Endothelial cell of umbilical vein (primary cell): ENCODE results near the gene MOCS1. TPM values are rescaled to one million over a fixed set of nuclear protein-coding genes. Genes with fewer than 3 reads are reported as not detected.

Source experiments
- BruUV-seq: library from RNA; stranded (reverse); fragments of 400-500 nt; replicated peaks from 2 replicates; lab custom pipeline; 2021; lab: Mats Ljungman, UMichigan
- CTCF ChIA-PET: fragments of 300-600, 350-600 bp; sonication (Branson Sonifier 250); formaldehyde crosslinking; loops from one replicate; lab custom pipeline; 2021; ENCODE audit warnings: antibody characterized with exemption, inconsistent platforms; lab: Charles Lee
- POLR2A ChIA-PET: fragments of 300-600, 350-600 bp; sonication (Branson Sonifier 250); formaldehyde crosslinking; loops from one replicate; lab custom pipeline; 2021; ENCODE audit warnings: antibody characterized with exemption, inconsistent platforms; lab: Charles Lee
- DNase-seq: peaks from one replicate; pipeline ENCODE4 v3.0.0-alpha.2; 2011; ENCODE audit warnings: low read depth, low spot score
- FAIRE-seq: peaks from 2 replicates; lab custom pipeline; 2011; peaks lifted over from hg19 to GRCh38; lab: Jason Lieb, UNC
- H2AFZ ChIP-seq: 2 replicates; pipeline ENCODE4 v1.6.0; 2012; ENCODE audit warnings: low read depth, low read length, control low read depth, inconsistent platforms
- H3K27ac ChIP-seq: 2 replicates; pipeline ENCODE4 v1.5.1; 2011; ENCODE audit warnings: low read depth, mild to moderate bottlenecking, control low read depth, low read length, moderate library complexity; ENCODE audit not compliant: insufficient read depth
- H3K27me3 ChIP-seq, 2 experiments: 2 replicates each; pipeline versions ENCODE4 v1.6.0 to v1.6.1; 2011; ENCODE audit warnings: low read length in 2 of 2, mixed read lengths in 1 of 2; ENCODE audit not compliant: control insufficient read depth in 2 of 2, insufficient read depth in 2 of 2
- H3K36me3 ChIP-seq, 2 experiments: 2 replicates in 1 of 2; 3 replicates in 1 of 2; pipeline ENCODE4 v1.5.1; 2011; ENCODE audit warnings: low read length in 2 of 2, mild to moderate bottlenecking in 1 of 2, moderate library complexity in 1 of 2; ENCODE audit not compliant: control insufficient read depth in 2 of 2, insufficient read depth in 2 of 2; ENCODE audit errors: extremely low read depth in 1 of 2
- H3K4me1 ChIP-seq: 3 replicates; pipeline ENCODE4 v1.5.1; 2011; ENCODE audit warnings: mild to moderate bottlenecking, low read length; ENCODE audit not compliant: control insufficient read depth, insufficient read depth; ENCODE audit errors: extremely low read depth
- H3K4me2 ChIP-seq: 2 replicates; pipeline ENCODE4 v1.6.1; 2011; ENCODE audit warnings: low read length, control low read depth, mixed read lengths; ENCODE audit not compliant: insufficient read depth
- H3K4me3 ChIP-seq, 3 experiments: fragments of 200-600 bp in 1 of 3; sonication (generic), shearing (Covaris generic) in 1 of 3; replicated peaks in 1 of 3; 2 replicates each; pipeline ENCODE4 v1.5.1; 2011 to 2016; ENCODE audit warnings: control low read depth in 3 of 3, low read length in 3 of 3, mild to moderate bottlenecking in 2 of 3, inconsistent platforms in 1 of 3, low read depth in 1 of 3, moderate library complexity in 1 of 3; ENCODE audit not compliant: insufficient read depth in 1 of 3
- H3K79me2 ChIP-seq: 2 replicates; pipeline ENCODE4 v1.6.0; 2012; ENCODE audit warnings: low read length, inconsistent platforms; ENCODE audit not compliant: control insufficient read depth, insufficient read depth
- H3K9ac ChIP-seq: replicated peaks from 2 replicates; pipeline ENCODE3; 2011; ENCODE audit warnings: low read length, control low read depth; ENCODE audit not compliant: insufficient read depth; ENCODE audit errors: extremely low read depth
- H3K9me1 ChIP-seq: replicated peaks from 3 replicates; pipeline ENCODE4 v1.6.0; 2011; ENCODE audit warnings: mild to moderate bottlenecking, low read length; ENCODE audit not compliant: control insufficient read depth, insufficient read depth; ENCODE audit errors: extremely low read depth
- H3K9me3 ChIP-seq: replicated peaks from 2 replicates; pipeline ENCODE4 v1.5.1; 2012; ENCODE audit warnings: low read length, inconsistent platforms; ENCODE audit not compliant: control insufficient read depth, insufficient read depth
- H4K20me1 ChIP-seq: replicated peaks from 2 replicates; pipeline ENCODE3; 2011; ENCODE audit warnings: mild to moderate bottlenecking, low read length; ENCODE audit not compliant: control insufficient read depth, insufficient read depth; ENCODE audit errors: extremely low read depth
- EZH2 ChIP-seq: IDR thresholded peaks from 2 replicates; pipeline ENCODE4 v1.6.1; 2012; ENCODE audit warnings: borderline replicate concordance, low read depth, mild to moderate bottlenecking, moderate library complexity, low read length, inconsistent platforms; ENCODE audit not compliant: severe bottlenecking
- FOS ChIP-seq: IDR thresholded peaks from 2 replicates; pipeline ENCODE4 v1.6.1; 2011; ENCODE audit warnings: mild to moderate bottlenecking, low read length, moderate library complexity, borderline replicate concordance; ENCODE audit not compliant: insufficient read depth
- GATA2 ChIP-seq: IDR thresholded peaks from 2 replicates; pipeline ENCODE4 v1.7.0; 2011; ENCODE audit warnings: low read depth, mild to moderate bottlenecking, moderate library complexity, mixed read lengths, low read length; ENCODE audit not compliant: insufficient read length, insufficient read depth
- JUN ChIP-seq: IDR thresholded peaks from 2 replicates; pipeline ENCODE4 v1.6.1; 2011; ENCODE audit warnings: borderline replicate concordance, low read depth; ENCODE audit not compliant: insufficient read length, insufficient read depth
- MYC ChIP-seq: IDR thresholded peaks from one replicate; pipeline ENCODE4 v1.6.1; 2011; ENCODE audit warnings: mild to moderate bottlenecking, low read depth, low read length
- POLR2A ChIP-seq: IDR thresholded peaks from 2 replicates; pipeline ENCODE4 v1.6.1; 2012; ENCODE audit warnings: low read depth, mild to moderate bottlenecking, control low read depth, low read length
- POLR2AphosphoS5 ChIP-seq: IDR thresholded peaks from 2 replicates; pipeline ENCODE4 v1.6.1; 2012; ENCODE audit warnings: low read depth, mild to moderate bottlenecking, control low read depth, low read length, moderate library complexity; ENCODE audit not compliant: insufficient read depth
- dilution Hi-C: fragments of 300-500 bp; cut with MboI; formaldehyde crosslinking; loops from one replicate; pipeline ENCODE4 v1.15.0; 2019; ENCODE audit warnings: low sequenced_read_pairs; ENCODE audit not compliant: extremely low pct_ligation_motif_present
- intact Hi-C: fragments of 100-400 bp; cut with micrococcal nuclease; formaldehyde crosslinking; loops from one replicate; pipeline ENCODE4 v1.10.0; 2022
- polyA plus RNA-seq, 4 experiments: library from polyadenylated mRNA; depleted of rRNA in 3 of 4; stranded (reverse) in 3 of 4; unstranded in 1 of 4; fragments of >200 nt; gene quantifications; 2 replicates each; pipeline versions ENCODE4 v1.2.1 to v1.2.3, GENCODE V29; 2011 to 2012; ENCODE audit warnings: missing spikeins in 1 of 4
- total RNA-seq: library from RNA; stranded (reverse); gene quantifications from 2 replicates; pipeline ENCODE4 v1.2.3, GENCODE V29; 2021
- TF ChIP-seq, protein P1 (sequence below), 2 donors: IDR thresholded peaks; 1 replicate in 1 of 2; 2 replicates in 1 of 2; pipeline ENCODE4 v1.5.1; 2011; ENCODE audit warnings: low read length in 2 of 2, mild to moderate bottlenecking in 2 of 2, moderate library complexity in 2 of 2, control low read depth in 1 of 2, inconsistent platforms in 1 of 2, low read depth in 1 of 2; ENCODE audit not compliant: insufficient read depth in 1 of 2; ENCODE audit errors: extremely low read depth in 1 of 2
- TF ChIP-seq, protein P2 (sequence below): IDR thresholded peaks from 2 replicates; pipeline ENCODE4 v1.6.1; 2011; ENCODE audit not compliant: insufficient read depth, insufficient read length

MOCS1 gene
- total and polyA plus RNA-seq, 2 donors (not counting 3 experiments of a cell fraction or from before 2014, with no cell fraction given): 8.3 to 12.8 TPM

DNA sequence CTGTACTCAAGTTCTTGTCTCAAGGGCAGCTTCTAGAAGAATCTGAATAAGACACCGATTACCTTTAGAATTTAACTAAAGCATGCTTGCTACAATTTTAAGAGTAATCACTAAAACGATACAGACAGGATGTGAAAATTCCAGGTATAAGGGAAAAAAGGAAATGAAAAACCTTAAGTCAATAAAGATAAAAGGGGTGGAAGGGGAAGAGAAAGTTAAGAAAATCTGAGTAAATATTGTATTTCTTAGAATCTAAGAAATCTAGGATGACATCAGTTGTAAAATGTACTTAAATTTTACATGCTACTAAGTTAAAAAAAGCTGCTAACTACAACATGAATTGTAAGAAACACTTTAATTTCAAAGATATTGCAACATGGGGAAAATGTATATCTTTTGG, 30.3 kb upstream of the MOCS1 start:
- POLR2A ChIA-PET: no interaction called here
- H3K27ac ChIP-seq: no peak overlapping the region
- no peaks in the 10 kb centered on the region for H3K79me2 ChIP-seq
- H3K9me1 ChIP-seq: no peaks in the 10 kb centered on the region
- FAIRE-seq (no peak), DNase-seq (no peak)
- TF ChIP-seq FOS (no peak), EZH2 (no peak), GATA2 (no peak), POLR2AphosphoS5 (no peak), MYC (no peak), POLR2A (no peak), JUN (no peak)
- TF ChIP-seq, protein P1, sequence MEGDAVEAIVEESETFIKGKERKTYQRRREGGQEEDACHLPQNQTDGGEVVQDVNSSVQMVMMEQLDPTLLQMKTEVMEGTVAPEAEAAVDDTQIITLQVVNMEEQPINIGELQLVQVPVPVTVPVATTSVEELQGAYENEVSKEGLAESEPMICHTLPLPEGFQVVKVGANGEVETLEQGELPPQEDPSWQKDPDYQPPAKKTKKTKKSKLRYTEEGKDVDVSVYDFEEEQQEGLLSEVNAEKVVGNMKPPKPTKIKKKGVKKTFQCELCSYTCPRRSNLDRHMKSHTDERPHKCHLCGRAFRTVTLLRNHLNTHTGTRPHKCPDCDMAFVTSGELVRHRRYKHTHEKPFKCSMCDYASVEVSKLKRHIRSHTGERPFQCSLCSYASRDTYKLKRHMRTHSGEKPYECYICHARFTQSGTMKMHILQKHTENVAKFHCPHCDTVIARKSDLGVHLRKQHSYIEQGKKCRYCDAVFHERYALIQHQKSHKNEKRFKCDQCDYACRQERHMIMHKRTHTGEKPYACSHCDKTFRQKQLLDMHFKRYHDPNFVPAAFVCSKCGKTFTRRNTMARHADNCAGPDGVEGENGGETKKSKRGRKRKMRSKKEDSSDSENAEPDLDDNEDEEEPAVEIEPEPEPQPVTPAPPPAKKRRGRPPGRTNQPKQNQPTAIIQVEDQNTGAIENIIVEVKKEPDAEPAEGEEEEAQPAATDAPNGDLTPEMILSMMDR (IDR thresholded peaks at IDR 0.05; ENCODE audit: extremely low read depth in 1 of 2, insufficient read depth in 1 of 2, low read depth in 1 of 2, low read length in 2 of 2): no peak
- TF ChIP-seq, protein P2, sequence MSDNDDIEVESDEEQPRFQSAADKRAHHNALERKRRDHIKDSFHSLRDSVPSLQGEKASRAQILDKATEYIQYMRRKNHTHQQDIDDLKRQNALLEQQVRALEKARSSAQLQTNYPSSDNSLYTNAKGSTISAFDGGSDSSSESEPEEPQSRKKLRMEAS: no peak
- H3K27me3 ChIP-seq: peaks cover 0 to 4% of the 10 kb centered on the region in 2 experiments
- H3K4me3 ChIP-seq: no peak overlapping the region
- no TSS peak for BruUV-seq
- no peak overlapping the region for H3K9ac ChIP-seq
- dilution Hi-C loops (no loop called here), intact Hi-C loops (no loop called here)
- H3K4me1 ChIP-seq: no peaks in the 10 kb centered on the region
- H3K36me3 ChIP-seq: no peaks in the 10 kb centered on the region
- CTCF ChIA-PET: no interaction called here
- no peaks in the 10 kb centered on the region for H3K9me3 ChIP-seq
- no peaks in the 10 kb centered on the region for H4K20me1 ChIP-seq
- H3K4me2 ChIP-seq: no peak overlapping the region
- no peak overlapping the region for H2AFZ ChIP-seq
